ENCODE measurements around the gene GALM. TPM values are rescaled to one million over a fixed set of nuclear protein-coding genes. Genes with fewer than 3 reads are reported as not detected.

Gene GALM
- total and polyA plus RNA-seq, 2 of the 8 experiments (the other 6 are each of a cell fraction or from before 2014, with no cell fraction given) = 9.9 to 13.1 TPM

GRCh38 chr2:38633895-38634294, 32.0 kb upstream of the GALM start:
- ChIA-PET POLR2A (ENCODE audit: partially characterized antibody) (no interaction called here), CTCF (ENCODE audit: partially characterized antibody) (no interaction called here)
- no peaks in the 10 kb centered on the region for H3K23me2 ChIP-seq (ENCODE audit: low read depth, low read length)

More at GRCh38 chr2:38633895-38634294, 32.0 kb upstream of the GALM start:
- no peak overlapping the region for H2BK15ac ChIP-seq (ENCODE audit: low read length)
- H3K27me3 ChIP-seq (replicated peaks in 1 of 4; ENCODE audit: control insufficient read depth in 3 of 4, extremely low read depth in 1 of 4, insufficient read depth in 3 of 4, low read length in 3 of 4) = no peaks in the 10 kb centered on the region
- no peaks in the 10 kb centered on the region for H3K36me3 ChIP-seq (ENCODE audit: control insufficient read depth in 2 of 4, insufficient read depth in 4 of 4, low read length in 3 of 4)
- no peak overlapping the region for H2BK12ac ChIP-seq (ENCODE audit: low read depth, low read length)
- no peak overlapping the region for H3K18ac ChIP-seq (ENCODE audit: extremely low read depth, low read length)
- no peak overlapping the region for H4K8ac ChIP-seq (ENCODE audit: extremely low read depth, insufficient read depth, low read length)
- no peaks in the 10 kb centered on the region for H4K20me1 ChIP-seq (replicated peaks in 1 of 2; ENCODE audit: control insufficient read depth in 1 of 2, insufficient read depth in 2 of 2, low read length in 2 of 2)
- no peak overlapping the region for H4K5ac ChIP-seq (ENCODE audit: insufficient read length, low read depth, low read length)
- H3K56ac ChIP-seq (replicated peaks; ENCODE audit: insufficient read length, low read depth, low read length) = no peak overlapping the region
- H2AFZ ChIP-seq (ENCODE audit: low read length) = no peak overlapping the region
- H3K23ac ChIP-seq (ENCODE audit: insufficient read length) = no peak overlapping the region
- no peak overlapping the region for H2BK5ac ChIP-seq (ENCODE audit: low read depth, low read length)
- H3K4me3 ChIP-seq (ENCODE audit: extremely low read depth in 1 of 4, insufficient read depth in 2 of 4, low read depth in 3 of 4, low read length in 4 of 4) = no peak overlapping the region
- H2BK20ac ChIP-seq (ENCODE audit: low read length) = no peak overlapping the region
- H2AK5ac ChIP-seq (ENCODE audit: low read depth, low read length) = no peak overlapping the region
- FAIRE-seq = no peak
- H3K4me2 ChIP-seq (ENCODE audit: insufficient read depth in 1 of 2, low read depth in 2 of 2, low read length in 2 of 2) = no peak overlapping the region
- H2BK120ac ChIP-seq (replicated peaks; ENCODE audit: low read depth, low read length) = no peak overlapping the region
- no peak overlapping the region for H3K4ac ChIP-seq (replicated peaks; ENCODE audit: insufficient read length, low read depth, low read length)
- H3K14ac ChIP-seq (ENCODE audit: insufficient read length) = no peak overlapping the region
- DNase-seq (ENCODE audit: low read depth in 1 of 2, low spot score in 2 of 2) = no peak
- H4K91ac ChIP-seq (replicated peaks; ENCODE audit: insufficient read length, low read length) = no peak overlapping the region
- no peaks in the 10 kb centered on the region for H3K79me1 ChIP-seq (ENCODE audit: low read depth, low read length)
- WGBS, 2 experiments (ENCODE audit: extremely low coverage in 1 of 2, insufficient coverage in 1 of 2, insufficient read length in 1 of 2, insufficient replicate concordance in 2 of 2, low coverage in 1 of 2, low lambda C conversion rate in 2 of 2, missing lambda C conversion rate in 1 of 2) = 83% methylated on average over 2 of the region's 2 CpGs; no CpG with 5 or more reads in 1 of the 2 experiments
- H3K79me2 ChIP-seq (ENCODE audit: control insufficient read depth in 1 of 2, insufficient read depth in 2 of 2, low read length in 2 of 2) = no peaks in the 10 kb centered on the region
- H3K9ac ChIP-seq (replicated peaks in 1 of 4; ENCODE audit: extremely low read depth in 1 of 4, low read depth in 3 of 4, low read length in 3 of 4) = no peak overlapping the region
- H3K9me3 ChIP-seq (ENCODE audit: insufficient read depth in 2 of 2, low read depth in 1 of 2, low read length in 1 of 2) = 0 out of 4 replicates have a peak, but pooled peaks cover 0 to 4% of the 10 kb centered on the region in 2 experiments
- TF ChIP-seq HDAC2 (IDR thresholded peaks at IDR 0.05; ENCODE audit: borderline replicate concordance in 1 of 2, low read depth in 2 of 2, low read length in 2 of 2) = no peak
- no peak for TF ChIP-seq ATF3 (IDR thresholded peaks at IDR 0.05; ENCODE audit: insufficient read depth, low read depth, low read length)
- TF ChIP-seq CREB1 (IDR thresholded peaks at IDR 0.05) = no peak
- no peak for TF ChIP-seq TCF12 (IDR thresholded peaks at IDR 0.05; ENCODE audit: low read depth, low read length)
- no peaks in the 10 kb centered on the region for H3K4me1 ChIP-seq (replicated peaks in 1 of 4; ENCODE audit: control insufficient read depth in 3 of 4, insufficient read depth in 4 of 4, low read length in 3 of 4)
- no peak overlapping the region for H3K27ac ChIP-seq (ENCODE audit: low read depth, low read length)
